Lower leg skin (tissue), 3 donors: Measurements from ENCODE around the gene TMC1.
"Not testable (repeated sequence)": the region's sequence is repeated elsewhere in the genome, so short reads cannot be mapped to it uniquely, and the experiment has no call there.

Experiments used
- POLR2A ChIP-seq, 2 donors: fragments of 450-650 bp; IDR thresholded peaks; one replicate each; pipeline ENCODE4 v1.6.1; 2016 to 2017; ENCODE audit warnings: antibody characterized with exemption in 2 of 2, mild to moderate bottlenecking in 1 of 2, moderate library complexity in 1 of 2
- TF ChIP-seq, protein P1 (sequence below), 3 donors: fragments of 450-650 bp; IDR thresholded peaks; one replicate each; pipeline ENCODE4 v1.5.1; 2016; ENCODE audit warnings: antibody characterized with exemption in 3 of 3, mild to moderate bottlenecking in 3 of 3, moderate library complexity in 2 of 3

DNA sequence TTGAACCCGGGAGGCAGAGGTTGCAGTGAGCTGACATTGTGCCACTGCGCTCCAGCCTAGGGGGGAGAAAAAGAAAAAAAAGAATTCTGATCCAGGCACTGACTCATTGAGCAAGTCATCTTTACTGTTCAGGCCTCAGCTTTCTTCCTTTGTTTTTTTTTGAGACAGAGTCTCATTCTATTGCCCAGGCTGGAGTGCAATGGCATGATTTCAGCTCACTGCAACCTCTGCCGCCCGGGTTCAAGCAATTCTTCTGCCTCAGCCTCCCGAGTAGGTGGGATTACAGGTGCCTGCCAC, 21.1 kb downstream of the TMC1 start:
- TF ChIP-seq, protein P1, sequence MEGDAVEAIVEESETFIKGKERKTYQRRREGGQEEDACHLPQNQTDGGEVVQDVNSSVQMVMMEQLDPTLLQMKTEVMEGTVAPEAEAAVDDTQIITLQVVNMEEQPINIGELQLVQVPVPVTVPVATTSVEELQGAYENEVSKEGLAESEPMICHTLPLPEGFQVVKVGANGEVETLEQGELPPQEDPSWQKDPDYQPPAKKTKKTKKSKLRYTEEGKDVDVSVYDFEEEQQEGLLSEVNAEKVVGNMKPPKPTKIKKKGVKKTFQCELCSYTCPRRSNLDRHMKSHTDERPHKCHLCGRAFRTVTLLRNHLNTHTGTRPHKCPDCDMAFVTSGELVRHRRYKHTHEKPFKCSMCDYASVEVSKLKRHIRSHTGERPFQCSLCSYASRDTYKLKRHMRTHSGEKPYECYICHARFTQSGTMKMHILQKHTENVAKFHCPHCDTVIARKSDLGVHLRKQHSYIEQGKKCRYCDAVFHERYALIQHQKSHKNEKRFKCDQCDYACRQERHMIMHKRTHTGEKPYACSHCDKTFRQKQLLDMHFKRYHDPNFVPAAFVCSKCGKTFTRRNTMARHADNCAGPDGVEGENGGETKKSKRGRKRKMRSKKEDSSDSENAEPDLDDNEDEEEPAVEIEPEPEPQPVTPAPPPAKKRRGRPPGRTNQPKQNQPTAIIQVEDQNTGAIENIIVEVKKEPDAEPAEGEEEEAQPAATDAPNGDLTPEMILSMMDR (IDR thresholded peaks at IDR 0.05) = not testable (repeated sequence)
- TF ChIP-seq POLR2A (IDR thresholded peaks at IDR 0.05) = not testable (repeated sequence)
